Measurements from ENCODE around the gene SMIM31.

Gene SMIM31

DNA sequence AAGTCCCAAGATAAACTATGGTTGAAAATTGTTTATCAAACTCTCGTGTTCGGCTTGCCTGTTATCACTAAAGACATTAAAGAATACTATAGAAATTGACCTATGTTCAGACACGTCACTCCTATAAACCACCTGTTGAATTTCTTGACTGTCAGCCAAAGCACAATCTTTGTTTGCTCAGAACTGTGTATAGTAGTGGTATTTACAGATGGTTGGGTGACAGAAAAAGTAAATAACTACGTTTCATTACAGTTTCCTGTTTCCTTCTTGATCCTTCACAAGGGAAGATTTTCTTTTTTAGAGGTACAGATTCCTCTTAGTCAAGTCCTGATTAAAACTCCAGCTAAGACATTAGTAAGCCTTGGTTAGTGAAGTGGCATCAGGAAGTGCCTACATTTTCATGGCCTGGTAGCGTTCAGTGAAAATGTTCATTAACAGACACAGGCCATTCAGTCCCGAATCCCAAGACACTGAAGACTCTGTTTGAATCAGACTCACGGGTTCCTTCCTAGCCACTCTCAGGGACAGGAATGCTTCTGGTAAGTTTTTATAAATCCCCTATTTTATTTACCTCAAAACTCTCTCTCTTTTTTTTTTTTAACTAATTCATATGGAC lies at the start of gene SMIM31:
Gene SMIM31, plus strand, starts transcription at position 259 of the 616 bp plus-strand sequence. CDS start 16,313 bp downstream, outside the sequence.
- DNase-seq, result no peak

DNA sequence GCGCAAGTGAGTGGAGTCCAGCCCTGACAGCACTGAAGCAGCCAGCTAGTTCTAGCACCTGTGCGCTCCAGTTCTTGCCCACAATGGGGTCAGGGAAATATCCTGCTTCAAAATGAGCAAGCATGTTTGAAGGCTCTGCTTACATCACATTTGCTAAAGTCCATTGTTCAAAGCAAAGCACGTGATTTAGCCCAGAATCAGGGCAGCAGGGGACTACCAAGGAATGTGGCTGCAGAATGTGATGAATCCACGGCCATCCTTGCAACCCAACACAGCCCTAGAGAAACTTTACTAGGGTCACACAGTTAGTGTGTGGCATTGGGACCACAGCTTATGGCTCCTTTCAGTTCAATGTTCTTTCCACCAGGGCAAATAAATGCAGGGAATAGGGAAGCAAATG lies 47.3 kb upstream of the SMIM31 start:
- DNase-seq, result no peak

DNA sequence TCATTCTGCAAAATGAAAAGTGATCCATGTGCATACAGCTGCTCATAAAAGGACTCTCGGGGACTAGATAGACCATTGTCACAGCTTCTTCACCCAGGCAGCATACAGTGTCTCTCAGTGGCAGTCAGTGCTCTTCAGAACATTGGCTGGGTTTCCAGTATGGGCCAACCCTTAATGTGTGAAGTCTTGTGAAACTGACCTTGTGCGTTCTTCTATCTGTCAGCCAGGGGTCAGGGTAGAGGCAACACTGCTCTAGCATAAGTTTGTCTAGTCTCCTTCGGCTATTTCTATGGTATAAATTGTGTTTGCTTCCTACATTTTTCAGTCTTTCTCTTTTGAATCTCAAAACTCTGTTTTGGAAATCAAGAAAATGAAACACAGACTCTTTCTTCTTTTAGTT lies 37.0 kb upstream of the SMIM31 start:
- DNase-seq, result peak; percentile 18

DNA sequence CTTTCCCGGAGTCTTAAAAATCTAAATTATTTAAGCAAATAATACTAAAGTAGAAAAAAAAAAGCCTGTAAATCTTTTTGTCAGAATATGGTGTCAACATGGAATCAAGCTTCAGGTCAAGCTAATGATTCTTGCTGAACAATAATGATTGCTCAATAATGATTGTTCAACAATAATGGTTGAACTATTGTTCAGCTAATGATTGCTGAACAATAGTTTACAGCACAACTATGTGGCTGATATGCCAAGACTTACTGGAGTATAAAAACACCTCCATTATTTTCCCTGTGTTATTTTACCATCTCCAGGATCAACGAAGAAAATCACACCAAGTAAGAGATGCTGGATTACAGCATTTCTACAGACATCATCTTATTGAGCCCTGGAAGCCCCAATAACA lies 35.1 kb upstream of the SMIM31 start:
- DNase-seq, result no peak

DNA sequence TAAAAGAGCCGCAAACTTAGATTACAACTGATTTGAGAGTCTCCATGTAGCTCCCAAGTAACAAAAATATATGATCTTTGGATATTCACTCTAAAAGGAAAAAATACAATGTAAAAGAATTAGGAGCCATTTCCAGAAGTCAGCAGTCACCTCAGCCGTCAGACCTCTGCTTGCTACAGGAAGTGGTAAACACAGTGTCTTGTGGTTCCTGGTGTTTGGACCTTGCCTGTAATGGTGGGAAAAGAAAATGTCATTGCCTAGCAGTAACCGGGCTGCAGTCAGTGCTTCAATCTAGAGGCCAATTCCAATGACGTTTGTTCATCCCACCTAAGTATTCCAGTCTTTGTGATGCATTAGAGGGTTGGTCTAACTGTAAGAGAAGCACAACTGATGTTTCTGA lies 28.9 kb upstream of the SMIM31 start:
- no peak for DNase-seq

DNA sequence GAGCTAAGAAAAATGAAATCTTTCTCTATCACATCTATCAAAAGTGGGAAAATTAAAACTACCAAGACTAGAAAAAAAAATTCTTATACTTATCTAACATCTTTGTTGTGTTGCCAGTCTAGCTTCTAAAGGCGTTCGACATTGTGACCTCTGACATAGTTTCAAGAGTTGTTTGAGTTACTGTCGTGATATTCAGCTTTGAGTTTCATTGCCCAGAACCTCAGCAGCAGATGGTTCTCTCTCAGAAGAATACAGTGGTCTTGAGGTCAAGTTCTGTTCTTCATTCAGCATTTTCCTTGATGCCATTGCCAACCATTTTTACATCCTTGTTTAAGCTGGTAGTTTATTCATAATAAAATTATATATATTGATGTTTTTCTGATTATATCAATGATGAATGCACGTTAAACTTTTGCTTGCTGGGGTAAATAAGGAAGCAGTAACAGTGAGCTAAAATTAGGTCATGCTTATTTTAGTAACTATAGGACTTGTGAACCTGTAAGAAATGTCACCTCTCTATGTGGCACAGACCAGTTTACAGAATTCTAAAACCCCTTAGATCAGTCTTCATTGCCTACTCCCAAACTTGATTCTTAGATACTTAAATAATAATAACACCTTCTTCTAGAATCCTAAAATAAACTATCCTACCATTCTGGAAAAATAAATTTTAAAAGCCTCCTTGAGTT lies 23.1 kb upstream of the SMIM31 start:
- DNase-seq, result no peak

DNA sequence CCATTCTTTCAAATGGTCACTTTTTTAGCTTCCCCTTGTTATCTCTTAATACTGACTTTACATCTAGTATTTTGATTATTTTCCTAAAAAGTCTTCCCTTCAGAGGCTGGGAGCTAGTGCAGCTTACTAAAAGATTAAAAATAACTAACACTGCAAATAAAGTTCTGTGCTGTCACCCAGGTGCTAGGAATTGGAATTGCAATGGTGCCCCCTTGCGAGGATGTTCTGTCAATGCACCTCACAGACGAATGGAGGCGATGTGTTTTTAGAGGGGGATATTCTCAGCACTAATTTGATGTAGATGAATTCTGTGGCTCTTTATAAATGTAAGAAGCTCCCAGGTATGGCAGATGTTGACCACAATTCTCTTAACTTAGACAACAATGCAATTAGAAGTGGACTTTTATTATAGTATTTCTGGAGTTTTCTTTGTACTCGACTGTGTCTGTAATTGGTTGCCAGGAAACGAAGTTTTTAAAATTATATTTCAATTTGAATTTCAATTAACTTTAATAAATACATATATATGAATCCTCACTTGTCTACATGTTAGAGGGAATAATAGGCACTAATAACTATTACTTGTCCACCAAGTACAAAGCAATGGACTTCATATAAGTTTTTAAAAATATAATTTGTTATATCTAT lies 22.0 kb upstream of the SMIM31 start:
- peak; percentile 63 for DNase-seq

DNA sequence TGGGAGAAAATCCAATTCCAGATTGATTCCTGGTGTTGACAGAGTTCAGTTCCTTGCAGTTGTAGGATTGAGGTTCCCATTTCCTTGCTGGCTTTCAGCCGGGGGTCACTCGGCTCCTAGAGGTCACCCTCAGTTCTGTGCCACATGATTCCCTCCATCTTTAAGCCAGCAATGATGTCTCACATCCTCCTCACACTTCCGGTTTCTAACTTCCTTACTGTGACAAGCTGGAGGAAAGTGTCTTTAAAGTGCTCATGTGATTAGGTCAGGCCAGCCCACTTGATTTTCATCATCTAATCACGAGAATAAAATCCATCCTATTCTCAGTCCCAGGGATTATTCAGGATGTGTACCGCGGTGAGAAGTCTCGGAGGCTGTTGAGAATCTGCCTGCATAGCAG lies 19.4 kb upstream of the SMIM31 start:
- peak; percentile 17 for DNase-seq

DNA sequence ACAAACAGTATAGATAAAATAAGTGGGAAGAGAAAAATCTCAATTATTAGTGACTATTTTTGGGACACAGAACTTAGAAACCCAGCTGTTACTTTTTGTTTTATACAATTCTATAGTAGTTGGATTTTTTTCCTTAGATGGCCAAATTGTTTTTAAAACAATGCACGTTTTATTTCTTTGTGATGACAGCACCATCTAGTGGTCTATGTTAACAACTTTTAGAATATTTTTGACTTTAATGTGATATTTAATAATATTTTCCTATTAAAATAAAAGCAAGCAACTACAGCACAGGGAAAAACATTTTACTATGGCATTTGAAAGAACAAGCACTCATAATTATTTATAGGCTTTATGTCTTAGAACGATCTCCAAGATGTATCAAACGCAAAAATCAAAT lies 5.6 kb upstream of the SMIM31 start:
- peak; percentile 57 for DNase-seq

DNA sequence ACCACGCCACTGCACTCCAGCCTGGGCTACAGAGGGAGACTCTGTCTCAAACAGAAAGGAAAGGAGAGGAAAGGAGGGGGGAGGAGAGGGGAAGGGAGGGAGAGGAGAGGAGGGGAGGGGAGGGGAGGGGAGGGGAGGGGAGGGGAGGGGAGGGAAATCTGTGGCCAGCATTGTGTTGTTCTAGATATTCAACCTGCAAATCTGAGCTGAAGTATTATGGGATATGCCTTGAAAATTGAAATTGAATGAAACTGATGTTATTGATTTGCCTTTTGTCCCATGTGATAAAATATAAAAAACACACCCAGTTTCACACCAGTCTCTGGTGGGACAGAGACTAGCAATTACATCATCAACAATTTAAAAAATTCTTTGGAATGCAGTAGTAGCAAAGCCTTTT lies 1.5 kb downstream of the SMIM31 start:
- DNase-seq, result no peak

DNA sequence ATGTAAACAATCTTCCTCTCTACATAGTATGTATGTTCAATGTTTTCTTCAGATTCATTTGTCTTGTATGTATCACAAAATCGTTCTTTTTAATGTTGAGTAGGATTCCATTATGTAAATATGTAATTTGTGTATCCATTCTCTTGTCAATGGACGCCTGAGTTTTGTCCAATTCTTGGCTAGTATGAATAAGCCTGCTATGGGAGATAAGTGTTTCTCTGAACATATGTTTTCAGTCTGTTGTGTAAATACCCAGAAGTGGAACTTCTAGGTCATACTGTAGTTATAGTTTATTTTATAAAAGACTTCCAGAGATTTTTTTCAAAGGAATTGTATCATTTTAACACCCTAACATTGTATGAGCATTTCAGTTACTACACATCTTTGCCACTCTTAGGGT lies 2.8 kb downstream of the SMIM31 start:
- no peak for DNase-seq

DNA sequence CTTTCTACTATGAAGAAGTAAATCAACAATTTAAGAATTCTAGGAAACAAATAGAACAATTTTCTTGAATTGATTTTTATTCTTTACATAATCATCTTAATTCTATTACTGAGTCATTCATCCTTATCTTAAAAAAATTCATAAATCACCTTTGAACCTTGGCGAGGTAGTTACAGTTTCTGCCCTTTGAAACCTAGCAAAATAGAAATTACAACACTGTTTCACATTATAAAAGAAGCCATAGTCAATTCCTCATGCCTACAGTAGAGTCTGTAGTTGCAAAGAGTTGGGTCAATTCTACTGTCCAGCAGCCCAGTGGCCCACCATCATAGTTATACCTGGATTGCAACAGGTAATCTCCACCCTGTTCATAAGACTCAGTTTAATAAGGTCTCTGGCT lies 7.3 kb downstream of the SMIM31 start:
- DNase-seq, result no peak

DNA sequence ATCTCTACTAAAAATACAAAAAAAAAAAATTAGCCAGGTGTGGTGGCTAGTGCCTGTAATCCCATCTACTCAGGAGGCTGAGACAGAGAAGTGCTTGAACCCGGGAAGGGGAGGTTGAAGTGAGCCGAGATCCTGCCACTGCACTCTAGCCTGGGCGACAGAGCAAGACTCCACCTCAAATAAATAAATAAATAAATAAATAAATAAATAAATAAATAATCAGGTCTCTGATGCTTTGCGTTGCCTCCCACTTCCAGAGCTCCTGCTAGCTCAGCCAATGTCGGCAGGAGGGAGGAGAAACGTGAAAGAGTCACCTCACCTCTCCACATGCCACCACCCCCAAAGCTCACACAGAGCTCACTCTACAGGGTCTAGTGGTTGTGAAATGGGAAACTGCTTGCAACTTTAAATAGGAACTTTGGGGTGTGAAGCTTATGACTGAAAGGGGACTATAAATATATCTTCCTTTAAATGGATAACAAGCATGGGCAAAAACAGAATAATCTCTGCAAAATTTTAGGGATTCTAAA lies 7.9 kb downstream of the SMIM31 start:
- DNase-seq, result no peak

DNA sequence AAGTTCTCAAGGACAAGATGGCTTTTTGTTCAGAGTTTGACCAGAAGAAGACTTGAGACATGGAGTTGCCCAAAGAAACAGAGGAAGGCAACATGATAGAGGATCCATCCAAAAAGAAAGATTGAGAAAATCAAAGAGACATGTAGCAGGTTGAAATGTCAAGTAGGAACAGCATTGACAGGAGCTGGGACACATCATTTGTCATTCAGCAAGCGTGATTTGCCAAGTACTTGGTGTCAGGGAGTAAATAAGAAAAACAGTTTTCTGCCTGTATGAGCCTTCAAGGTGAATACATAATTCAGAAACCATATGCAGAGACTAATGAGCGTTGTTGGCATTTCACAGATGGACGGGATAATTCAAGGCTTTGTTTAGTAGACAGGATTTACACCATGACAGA lies 11.2 kb downstream of the SMIM31 start:
- no peak for DNase-seq

DNA sequence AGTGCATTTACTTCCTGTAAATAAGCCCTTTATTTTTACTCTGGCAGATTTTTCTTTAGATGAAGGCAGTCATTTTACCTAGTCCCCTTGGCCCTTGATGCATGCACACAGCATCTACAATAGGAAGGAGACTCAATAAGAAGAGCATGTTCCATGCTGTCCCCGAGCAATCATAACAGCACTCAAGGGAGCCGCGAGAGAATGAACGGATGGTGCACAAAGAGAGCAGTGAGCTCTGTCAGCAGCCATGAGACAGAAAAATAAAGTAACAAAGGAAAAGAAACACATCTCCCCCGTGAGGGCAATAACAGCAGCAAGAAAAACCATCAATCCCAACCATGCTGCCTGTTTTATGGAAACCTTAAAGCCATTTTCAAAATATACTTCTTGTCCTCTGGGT lies 11.9 kb downstream of the SMIM31 start:
- DNase-seq, result no peak

DNA sequence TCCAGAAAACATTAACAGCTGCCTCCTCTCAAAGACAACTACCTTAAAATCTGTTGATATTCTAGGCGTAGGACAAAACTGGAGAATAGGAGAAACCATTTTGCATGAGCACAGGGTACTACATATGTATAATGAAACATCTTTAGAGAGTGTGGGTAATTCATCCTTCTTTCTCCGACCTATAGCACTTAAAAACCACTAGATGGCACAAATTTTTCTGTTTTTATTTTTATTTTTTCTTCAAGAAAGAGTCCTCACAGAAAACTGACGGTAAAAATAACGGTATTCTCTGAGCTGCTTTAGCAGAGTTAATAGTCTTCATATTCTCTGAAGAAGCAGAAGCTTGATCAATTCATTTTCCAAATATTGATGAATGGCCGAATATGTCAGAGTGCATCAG lies 14.6 kb downstream of the SMIM31 start:
- DNase-seq, result peak; percentile 15

DNA sequence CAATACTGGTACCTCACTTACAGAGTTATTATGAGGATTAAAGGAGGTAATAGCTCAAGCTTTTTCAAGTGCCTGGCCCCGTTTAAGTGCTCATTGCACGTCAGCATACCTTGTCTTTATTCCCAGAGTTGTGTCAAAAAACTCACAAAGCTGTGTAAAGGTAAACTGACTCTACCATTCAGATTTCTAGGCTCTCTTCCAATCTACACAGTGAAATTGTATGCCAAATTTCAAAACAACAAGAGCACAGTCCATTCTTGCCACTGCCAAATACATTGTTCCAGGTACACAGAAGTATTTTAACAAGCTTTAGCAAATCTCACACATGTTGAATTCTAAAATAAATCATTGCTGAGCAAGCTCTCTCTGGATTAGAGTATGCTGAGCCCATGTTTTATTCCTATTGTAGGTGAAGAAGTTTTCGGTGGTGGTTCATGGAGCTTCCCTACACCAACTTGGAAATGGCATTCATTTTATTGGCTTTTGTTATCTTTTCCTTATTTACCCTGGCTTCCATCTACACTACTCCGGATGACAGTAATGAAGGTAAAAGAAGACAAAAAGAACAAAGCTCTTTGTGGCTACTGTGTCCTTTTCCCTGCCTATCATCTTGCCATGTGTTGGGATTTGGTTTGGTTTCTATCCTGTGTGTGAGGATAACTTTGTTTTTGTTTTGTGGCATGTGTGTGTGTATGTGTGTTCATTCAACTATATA lies 16.2 kb downstream of the SMIM31 start:
- DNase-seq, result no peak

DNA sequence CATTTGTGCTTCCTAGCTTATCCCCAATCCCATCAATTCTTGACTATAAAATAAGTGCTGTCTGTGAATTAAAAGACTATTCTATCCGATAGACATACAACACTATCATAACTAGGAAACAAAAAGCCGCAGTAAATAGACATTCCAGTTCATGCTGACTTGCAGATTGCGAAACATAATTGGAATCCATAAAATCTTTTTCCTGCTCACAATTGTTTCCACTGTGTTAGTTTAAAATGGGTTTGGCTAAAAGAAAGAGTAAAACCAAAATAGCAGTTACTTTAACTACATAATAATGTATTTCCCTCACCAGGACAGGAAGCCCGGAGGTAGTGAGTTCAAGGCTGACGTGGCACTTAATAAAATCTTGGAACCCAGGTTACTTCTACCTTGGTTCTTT lies 17.2 kb downstream of the SMIM31 start:
- DNase-seq, result no peak

DNA sequence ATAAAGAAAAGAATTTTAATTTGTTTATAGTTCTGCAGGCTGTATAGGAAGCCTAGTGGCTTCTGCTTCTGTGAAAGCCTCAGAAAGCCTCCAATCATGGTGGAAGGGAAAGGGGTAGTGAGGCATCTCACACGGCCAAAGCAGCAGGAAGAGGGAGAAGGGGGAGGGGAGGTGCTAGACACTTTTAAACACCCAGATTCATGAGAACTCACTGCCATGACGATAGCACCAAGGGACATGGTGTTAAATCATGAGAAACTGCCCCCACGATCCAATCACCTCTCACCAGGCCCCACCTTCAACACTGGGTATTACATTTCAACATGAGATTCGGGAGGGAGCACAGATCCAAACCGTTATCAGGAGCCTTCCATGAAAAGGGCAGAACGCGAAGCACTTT lies 18.1 kb downstream of the SMIM31 start:
- no peak for DNase-seq

DNA sequence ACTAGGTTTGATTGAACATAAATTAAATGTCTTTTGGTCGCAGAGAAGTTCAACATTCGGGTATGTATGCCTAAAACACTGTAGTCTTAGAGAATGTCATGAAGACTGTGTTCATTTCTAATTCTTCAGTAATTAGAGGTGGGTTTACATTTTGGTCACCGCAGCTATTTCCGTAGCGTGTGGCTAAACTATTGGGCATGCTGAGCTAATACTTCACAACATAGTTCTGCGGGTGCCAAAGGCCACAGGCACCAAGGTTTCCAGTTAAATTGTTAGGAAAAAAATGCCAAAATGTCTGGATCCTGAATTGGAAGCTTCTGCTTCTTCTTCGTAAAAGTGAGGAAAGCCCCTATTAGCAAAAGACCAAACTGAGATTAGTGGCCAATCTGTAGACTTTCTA lies 25.1 kb downstream of the SMIM31 start:
- no peak for DNase-seq

DNA sequence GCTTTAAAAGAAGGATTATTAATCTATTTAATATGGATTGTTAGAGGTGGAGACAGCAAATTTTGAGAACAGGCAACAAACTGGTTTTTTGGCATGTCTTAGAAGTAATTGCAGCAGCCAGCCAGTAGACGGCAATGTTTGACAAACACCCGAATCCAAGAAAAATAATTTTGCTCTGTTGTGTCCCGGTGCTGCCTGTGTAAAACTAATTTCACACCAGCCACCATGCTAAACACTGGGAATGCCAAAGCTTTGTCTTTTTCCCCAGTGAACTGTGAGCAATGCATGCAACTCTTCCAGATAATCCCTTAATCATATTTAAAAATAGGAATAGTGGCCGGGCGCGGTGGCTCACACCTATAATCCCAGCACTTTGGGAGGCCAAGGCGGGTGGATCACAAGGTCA lies 25.9 kb downstream of the SMIM31 start:
- DNase-seq, result peak; percentile 61

DNA sequence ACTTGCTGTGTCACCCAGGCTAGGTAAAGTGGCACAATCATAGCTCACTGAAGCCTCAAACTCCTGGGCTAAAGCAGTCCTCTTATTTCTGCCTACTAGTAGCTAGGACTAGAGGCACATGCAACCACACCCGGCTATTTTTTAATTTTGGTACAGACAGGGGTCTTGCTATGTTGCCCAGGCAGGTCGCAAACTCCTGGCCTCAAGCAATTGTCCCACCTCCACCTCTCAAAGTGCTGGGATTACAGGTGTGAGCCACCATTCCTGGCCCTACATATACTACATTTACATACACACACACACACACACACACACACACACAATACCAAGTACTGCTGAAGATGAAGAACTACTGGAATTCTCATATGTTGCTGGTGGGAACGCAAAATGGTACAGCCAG lies 26.9 kb downstream of the SMIM31 start:
- DNase-seq, result no peak

DNA sequence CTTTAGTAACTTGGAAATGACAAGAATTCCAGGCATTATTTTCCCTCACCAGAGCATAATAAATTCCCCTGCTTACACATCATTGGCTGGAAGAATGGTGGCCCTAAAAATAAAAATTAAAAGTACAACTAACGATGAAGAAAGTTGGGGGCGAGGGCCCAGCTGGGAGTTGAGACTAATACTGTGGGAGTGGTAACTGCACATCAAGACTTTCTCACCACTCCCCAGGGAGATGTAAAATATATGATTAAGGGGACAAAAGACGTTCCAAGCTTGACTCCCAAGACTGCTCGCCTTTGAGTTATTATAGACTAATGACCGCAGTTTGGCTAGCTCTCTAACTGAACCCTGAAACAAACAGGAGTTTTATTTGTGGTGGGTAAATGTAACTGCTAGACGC lies 30.0 kb downstream of the SMIM31 start:
- no peak for DNase-seq

DNA sequence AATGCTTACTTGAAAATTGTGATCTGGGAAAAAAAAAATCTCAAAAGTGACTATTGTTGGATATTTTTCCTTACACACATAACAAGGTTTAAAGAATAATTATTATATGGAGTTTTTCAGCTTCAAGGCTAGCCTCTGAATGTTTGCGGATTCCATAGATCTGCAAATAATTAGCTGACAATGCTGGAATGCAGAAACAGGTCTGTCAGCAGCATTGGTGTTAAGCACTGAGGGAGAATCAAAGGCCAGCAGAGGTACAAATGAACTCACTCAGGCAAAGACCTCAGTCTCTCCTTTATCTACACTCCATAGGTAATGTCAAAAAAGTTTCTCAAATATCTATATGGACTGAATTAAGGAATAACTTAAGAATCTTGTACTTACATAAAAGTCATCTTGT lies 35.1 kb downstream of the SMIM31 start:
- no peak for DNase-seq

Measured in hematopoietic multipotent progenitor cell treated with erythropoietin and hydrocortisone succinate and interleukin-3 and kit ligand, for 4 days (in vitro differentiated cells).